AG09319 (cell line): ENCODE results near the gene RNF115.

ENCODE experiments used
- DNase-seq: peaks from one replicate; pipeline ENCODE4 v3.0.0-alpha.2; 2010; ENCODE audit warnings: low read depth; ENCODE audit errors: extremely low read depth
- CTCF ChIP-seq: IDR thresholded peaks from 2 replicates; pipeline ENCODE4 v1.5.1; 2011; ENCODE audit warnings: low read depth, mild to moderate bottlenecking, inconsistent platforms, low read length, moderate library complexity

Gene RNF115

GRCh38 chr1:145689922-145690321 lies 134.0 kb downstream of the RNF115 start:
- no peak for TF ChIP-seq CTCF
- DNase-seq: no peak

- DNase-seq: no peak
- TF ChIP-seq CTCF: no peak
Measured at GRCh38 chr1:145688924-145689323, 135.0 kb downstream of the RNF115 start.
